Activated CD8-positive, alpha-beta memory T cell treated with anti-CD3 and anti-CD28 coated beads for 48 hours (primary cell): ENCODE data around the gene TRIM52.
"Not testable (repeated sequence)": the region's sequence is repeated elsewhere in the genome, so short reads cannot be mapped to it uniquely, and the experiment has no call there.

ENCODE experiments used
- DNase-seq, 3 experiments: peaks; one replicate each; pipeline ENCODE4 v3.0.0-alpha.2; 2020; ENCODE audit warnings: low read depth in 2 of 3, low spot score in 2 of 3

TRIM52 gene

GRCh38 chr5:181260720-181261319, at the start of gene TRIM52:
TSS of gene TRIM52 (minus strand) at chr5:181261143. CDS start at chr5:181260813, 330 bp downstream.
- peak; percentile 73 to 84 (median 80) for DNase-seq

GRCh38 chr5:181287331-181287730, 26.4 kb upstream of the TRIM52 start:
- DNase-seq: not testable (repeated sequence)

GRCh38 chr5:181285962-181286705, 25.2 kb upstream of the TRIM52 start:
- DNase-seq: not testable (repeated sequence)

GRCh38 chr5:181283841-181284755, 23.2 kb upstream of the TRIM52 start:
- DNase-seq: not testable (repeated sequence)

GRCh38 chr5:181283347-181283746, 22.4 kb upstream of the TRIM52 start:
- no peak for DNase-seq

GRCh38 chr5:181282874-181283273, 21.9 kb upstream of the TRIM52 start:
- no peak for DNase-seq

GRCh38 chr5:181282415-181282814, 21.5 kb upstream of the TRIM52 start:
- not testable (repeated sequence) for DNase-seq

GRCh38 chr5:181281984-181282316, 21.0 kb upstream of the TRIM52 start:
- DNase-seq: no peak

GRCh38 chr5:181281077-181281983, 20.4 kb upstream of the TRIM52 start:
- no peak for DNase-seq

GRCh38 chr5:181280251-181280762, 19.4 kb upstream of the TRIM52 start:
- DNase-seq: no peak

GRCh38 chr5:181273433-181273744, 12.4 kb upstream of the TRIM52 start:
- DNase-seq: not testable (repeated sequence)

- no peak for DNase-seq
These were observed 10.1 kb upstream of the TRIM52 start for GRCh38 chr5:181271081-181271480.

GRCh38 chr5:181267907-181268306, 7.0 kb upstream of the TRIM52 start:
- DNase-seq: not testable (repeated sequence)

- not testable (repeated sequence) for DNase-seq
These were observed 6.5 kb upstream of the TRIM52 start for GRCh38 chr5:181267291-181267904.

GRCh38 chr5:181265092-181265671, 4.2 kb upstream of the TRIM52 start:
- DNase-seq: no peak

- DNase-seq: no peak
These were observed 2.7 kb upstream of the TRIM52 start for GRCh38 chr5:181263633-181264032.

GRCh38 chr5:181261320-181262049, 542 bp upstream of the TRIM52 start:
- DNase-seq: no peak

- DNase-seq: no peak
These were observed 796 bp downstream of the TRIM52 start for GRCh38 chr5:181259974-181260719.
